Mononuclear cell (primary cell): Measurements from ENCODE around the gene CEPT1. TPM values are rescaled to one million over a fixed set of nuclear protein-coding genes. Genes with fewer than 3 reads are reported as not detected.

Experiments used
- total RNA-seq: library from RNA; depleted of rRNA; stranded (reverse); fragments of >200 nt; gene quantifications from one replicate; pipeline ENCODE4 v1.2.3, GENCODE V29; 2012

Gene CEPT1
- total RNA-seq, 1 donor, result 48.9 TPM

Other genes with a start within 250 kb of the CEPT1 start
- gene LRIF1, start 176.3 kb upstream of the CEPT1 start, total RNA-seq, result 3.3 TPM
- 89.8 TPM for gene DRAM2, start 130 bp upstream of the CEPT1 start, total RNA-seq
- 49.5 TPM for gene DENND2D, start 60.4 kb downstream of the CEPT1 start, total RNA-seq
- 12.9 TPM for gene CHI3L2, start 87.5 kb downstream of the CEPT1 start, total RNA-seq
- under 0.01 TPM for gene CHIA, start 150.6 kb downstream of the CEPT1 start, total RNA-seq